HG03460 (cell line): ENCODE results near the gene ZBTB8OS.
A peak's percentile ranks its signal among the peaks of the same experiment; 100 is the strongest.
"Not testable (repeated sequence)": the region's sequence is repeated elsewhere in the genome, so short reads cannot be mapped to it uniquely, and the experiment has no call there.

Experiments used
- ATAC-seq: cut with Tn5 transposase; IDR thresholded peaks from one replicate; pipeline ENCODE4 v1.9.1; 2021; ENCODE audit not compliant: unreplicated experiment

The ZBTB8OS gene

GRCh38 chr1:32650752-32651460 lies 556 bp upstream of the ZBTB8OS start, which contains the start of gene RBBP4:
TSS of gene RBBP4 (plus strand) at chr1:32651208. CDS start at chr1:32651307, 99 bp downstream.
- ATAC-seq: peak; percentile 79

DNA sequence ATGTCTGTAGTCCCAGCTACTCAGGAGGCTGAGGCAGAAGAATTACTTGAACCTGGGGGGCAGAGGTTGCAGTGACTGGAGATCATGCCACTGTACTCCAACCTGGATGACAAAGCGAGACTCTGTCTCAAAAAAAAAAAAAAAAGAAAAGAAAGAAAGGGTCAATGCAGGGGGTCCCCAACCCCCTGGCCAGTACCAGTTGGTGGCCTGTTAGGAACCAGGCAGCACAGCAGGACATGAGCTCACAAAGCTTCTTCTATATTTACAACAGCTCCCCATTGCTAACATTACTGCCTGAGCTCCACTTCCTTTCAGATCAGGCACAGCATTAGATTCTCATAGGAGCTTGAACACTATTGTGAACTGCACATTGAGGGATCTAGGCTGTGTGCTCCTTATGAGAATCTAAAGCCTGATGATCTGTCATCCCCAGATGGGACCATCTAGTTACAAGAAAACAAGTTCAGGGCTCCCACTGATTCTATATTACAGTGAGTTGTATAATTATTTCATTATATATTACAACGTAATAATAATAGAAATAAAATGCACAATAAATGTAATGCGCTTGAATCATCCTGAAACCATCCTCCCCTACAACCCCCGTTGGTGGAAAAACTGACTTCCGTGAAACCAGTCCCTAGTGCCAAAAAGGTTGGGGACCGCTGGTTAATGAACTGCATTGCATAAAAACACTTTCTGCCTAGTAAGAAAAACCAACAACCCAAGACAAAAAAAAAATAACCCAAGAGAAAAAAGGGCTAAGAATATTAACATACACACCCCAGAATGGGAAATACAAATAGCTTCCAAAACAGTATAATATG lies 2.8 kb downstream of the ZBTB8OS start:
- no peak for ATAC-seq

DNA sequence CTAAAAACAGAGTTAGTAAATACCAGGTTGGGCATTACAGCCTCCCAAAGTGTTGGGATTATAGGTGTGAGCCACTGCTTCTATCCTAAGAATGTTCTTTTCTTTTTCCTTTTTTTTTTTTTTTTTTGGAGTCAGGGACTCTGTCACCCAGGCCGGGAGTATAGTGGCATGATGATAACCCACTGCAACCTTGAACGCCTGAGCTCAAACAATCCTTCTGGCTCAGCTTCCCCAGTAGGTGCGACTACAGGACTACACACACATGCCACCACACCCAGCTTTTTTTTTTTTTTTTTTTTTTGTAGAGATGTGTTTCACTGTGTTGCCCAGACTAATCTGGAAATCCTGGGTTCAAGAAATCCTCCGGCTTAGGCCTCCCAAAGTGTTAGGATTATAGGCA lies 5.9 kb downstream of the ZBTB8OS start:
- no peak for ATAC-seq

GRCh38 chr1:32642292-32642827 lies 8.0 kb downstream of the ZBTB8OS start:
- ATAC-seq: not testable (repeated sequence)

GRCh38 chr1:32639489-32640075 lies 10.8 kb downstream of the ZBTB8OS start:
- ATAC-seq: no peak

DNA sequence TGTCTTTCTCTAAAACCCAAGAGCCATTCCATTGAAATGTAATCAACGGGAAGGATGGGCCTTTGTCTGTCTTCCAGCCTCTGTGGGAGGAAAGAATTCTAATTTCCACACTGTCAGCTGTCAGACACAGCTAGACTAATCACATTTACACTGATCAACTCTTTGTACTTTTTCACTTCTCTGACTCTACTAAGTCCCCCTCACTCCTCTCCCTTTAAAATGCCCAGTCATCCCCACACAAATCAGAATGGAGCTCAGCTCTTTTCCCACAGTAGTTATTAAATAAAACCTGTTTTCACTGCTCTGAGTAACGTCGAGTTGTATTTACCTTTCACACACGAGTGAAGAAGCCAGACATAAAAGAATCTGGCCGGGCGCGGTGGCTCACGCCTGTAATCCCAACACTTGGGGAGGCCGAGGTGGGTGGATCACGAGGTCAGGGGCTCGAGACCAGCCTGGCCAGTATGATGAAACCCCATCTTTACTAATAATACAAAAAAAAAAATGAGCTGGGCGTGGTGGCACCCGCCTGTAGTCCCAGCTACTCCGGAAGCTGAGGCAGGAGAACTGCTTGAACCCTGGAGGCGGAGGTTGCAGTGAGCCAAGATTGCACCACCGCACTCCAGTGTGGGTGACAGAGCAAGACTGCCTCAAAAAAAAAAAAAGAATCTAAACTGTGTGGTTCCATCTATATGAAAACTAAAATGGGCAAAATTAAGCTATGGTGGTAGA lies 13.3 kb downstream of the ZBTB8OS start:
- no peak for ATAC-seq

- ATAC-seq: no peak
These were observed 14.7 kb downstream of the ZBTB8OS start for GRCh38 chr1:32635508-32636277.

GRCh38 chr1:32632829-32633228 lies 17.5 kb downstream of the ZBTB8OS start:
- no peak for ATAC-seq

DNA sequence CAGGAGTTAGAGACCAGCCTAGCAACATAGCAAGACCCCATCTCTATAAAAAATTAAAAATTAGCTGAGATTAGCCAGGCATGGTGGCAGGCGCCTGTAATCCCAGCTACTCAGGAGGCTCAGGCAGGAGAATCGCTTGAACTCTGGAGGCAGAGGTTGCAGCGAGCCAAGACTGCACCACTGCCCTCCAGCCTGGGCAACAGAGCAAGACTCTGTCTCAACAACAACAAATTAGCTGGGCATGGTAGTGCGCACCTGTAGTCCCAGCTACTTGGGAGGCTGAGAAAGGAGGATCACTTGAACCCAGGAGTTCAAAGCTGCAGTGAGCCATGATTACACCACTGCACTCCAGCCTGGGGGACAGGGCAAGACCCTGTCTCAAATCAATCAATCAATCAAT lies 20.2 kb downstream of the ZBTB8OS start:
- ATAC-seq: not testable (repeated sequence)

DNA sequence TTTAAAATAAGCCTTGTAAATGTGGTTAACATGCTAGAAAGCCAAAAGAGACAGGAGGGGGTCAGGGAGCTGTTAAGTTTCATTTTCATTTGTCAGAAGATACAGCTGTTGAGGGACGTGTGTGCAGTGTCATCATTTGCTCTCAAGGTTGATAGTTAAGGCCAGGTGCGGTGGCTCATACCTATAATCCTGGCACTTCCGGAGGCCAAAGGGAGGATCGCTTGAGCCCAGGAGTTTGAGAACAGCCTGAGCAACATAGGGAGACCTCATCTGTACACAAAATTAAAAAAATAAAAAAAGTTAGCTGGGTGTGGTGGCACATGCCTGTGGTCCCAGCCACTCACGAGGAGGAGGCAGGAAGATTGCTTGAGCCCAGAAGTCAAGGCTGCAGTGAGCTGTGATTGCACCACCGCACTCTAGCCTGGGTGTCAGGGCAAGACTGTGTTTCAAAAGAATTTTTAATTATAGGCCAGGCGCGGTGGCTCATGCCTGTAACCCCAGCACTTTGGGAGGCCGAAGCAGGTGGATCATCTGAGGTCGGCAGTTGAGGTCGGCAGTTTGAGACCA lies 22.7 kb downstream of the ZBTB8OS start:
- peak; percentile 74 for ATAC-seq

- no peak for ATAC-seq
These were observed 24.2 kb downstream of the ZBTB8OS start for GRCh38 chr1:32626176-32626575.

DNA sequence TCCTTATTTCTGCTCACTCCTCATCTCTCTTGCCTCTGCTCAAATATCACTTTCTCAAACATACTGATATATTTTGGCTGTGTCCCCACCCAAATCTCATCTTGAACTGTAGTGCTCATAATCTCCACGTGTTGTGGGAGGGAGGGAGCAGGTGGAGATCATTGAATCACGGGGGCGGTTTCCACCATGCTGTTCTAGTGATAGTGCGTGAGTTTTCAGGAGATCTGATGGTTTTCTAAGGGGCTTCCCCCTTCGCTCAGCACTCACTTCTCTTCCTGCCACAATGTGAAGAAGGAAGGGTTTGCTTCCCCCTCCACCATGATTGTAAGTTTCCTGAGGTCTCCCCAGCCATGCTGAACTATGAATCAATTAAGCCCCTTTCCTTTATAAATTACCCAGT lies 26.6 kb downstream of the ZBTB8OS start:
- ATAC-seq: no peak

GRCh38 chr1:32622806-32623681 lies 27.3 kb downstream of the ZBTB8OS start:
- ATAC-seq: no peak

GRCh38 chr1:32622205-32622604 lies 28.1 kb downstream of the ZBTB8OS start:
- no peak for ATAC-seq

DNA sequence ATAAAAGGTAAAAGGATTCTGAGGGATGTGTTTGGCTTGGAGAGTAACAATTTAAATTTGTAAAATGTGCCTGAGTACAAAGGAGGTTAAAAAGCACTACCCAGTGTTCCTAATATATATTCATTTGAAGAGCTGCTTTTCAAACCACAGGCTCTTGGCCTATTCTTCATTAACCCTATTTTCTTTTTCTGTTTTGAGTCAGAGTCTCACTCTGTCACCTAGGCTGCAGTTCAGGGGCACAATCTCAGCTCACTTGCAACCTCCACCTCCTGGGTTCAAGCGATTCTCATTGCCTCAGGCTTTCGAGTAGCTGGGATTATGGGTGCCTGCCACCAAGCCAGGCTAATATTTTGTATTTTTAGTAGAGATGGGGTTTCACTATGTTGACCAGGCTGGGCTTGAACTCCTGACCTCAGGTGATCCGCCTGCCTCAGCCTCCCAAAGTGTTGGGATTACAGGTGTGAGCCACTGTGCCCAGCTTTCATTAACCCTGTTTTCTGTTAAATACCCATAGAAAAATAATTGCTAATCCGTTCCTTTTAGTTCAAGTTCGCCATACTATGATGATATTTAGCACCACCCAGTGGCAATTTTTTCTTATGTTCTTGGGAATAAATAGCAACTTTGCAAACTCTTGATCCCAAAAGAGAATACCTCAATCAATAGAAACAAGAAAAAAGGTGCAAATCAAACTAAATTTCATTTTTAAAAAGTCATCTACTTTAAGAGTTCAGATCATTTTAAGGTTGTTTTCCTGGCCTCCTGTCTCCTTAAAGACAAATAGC lies 30.5 kb downstream of the ZBTB8OS start:
- ATAC-seq: peak; percentile 69

GRCh38 chr1:32618673-32619221 lies 31.6 kb downstream of the ZBTB8OS start:
- no peak for ATAC-seq

- no peak for ATAC-seq
These were observed 36.9 kb downstream of the ZBTB8OS start for GRCh38 chr1:32613472-32613871.
